HG02763 (cell line): Measurements from ENCODE around the gene PPP1R12B.
"Not testable (repeated sequence)": the region's sequence is repeated elsewhere in the genome, so short reads cannot be mapped to it uniquely, and the experiment has no call there.

Experiments
- ATAC-seq: cut with Tn5 transposase; IDR thresholded peaks from one replicate; pipeline ENCODE4 v1.9.1; 2021; ENCODE audit warnings: mild to moderate bottlenecking, moderate library complexity; ENCODE audit not compliant: unreplicated experiment

The PPP1R12B gene

DNA sequence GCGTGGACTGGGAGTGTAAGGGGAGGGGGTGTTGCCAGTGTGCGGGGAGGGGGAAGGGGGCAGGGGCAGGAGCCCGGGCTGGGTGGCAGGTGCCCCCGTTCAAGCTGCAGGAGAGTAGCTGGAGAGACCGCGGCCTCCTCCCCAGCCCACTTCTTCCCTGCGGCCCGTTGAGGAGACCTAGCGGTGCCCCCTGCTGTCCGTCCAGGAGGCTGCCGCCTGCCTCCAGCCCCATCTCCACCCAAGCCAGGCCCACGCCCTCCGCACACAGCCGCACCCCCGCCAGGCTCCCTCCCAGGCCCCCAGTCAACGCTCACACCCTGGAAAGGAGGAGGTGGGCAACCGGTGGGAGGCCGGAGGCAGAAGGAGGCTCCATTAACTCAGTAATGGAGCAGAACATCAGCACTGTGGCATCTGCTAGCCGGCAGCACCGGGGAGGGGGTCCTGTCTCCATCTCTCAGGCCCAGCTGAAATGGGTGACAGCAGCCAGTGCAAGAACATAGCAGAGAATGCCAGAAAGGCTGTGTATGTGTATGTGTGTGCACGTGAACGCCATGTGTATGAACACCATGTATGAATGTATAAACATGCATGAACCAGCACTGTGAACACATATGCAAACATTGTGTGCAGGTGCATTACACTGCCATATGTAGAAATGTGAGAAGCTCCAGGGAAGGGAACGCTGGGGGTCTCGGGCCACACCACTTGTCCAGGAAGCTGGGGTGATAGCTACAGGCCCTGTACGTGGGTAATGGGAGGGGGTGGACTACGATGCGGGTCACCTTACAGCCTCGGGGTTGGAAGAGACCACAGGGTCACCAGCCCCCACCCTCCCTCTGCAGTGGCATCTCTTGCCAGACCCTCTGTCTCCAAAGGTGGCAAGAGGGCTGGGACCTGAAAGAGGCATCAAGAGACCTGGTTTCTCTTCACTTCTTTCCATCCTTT lies 277.2 kb downstream of the PPP1R12B start:
- ATAC-seq, result peak; percentile 56

DNA sequence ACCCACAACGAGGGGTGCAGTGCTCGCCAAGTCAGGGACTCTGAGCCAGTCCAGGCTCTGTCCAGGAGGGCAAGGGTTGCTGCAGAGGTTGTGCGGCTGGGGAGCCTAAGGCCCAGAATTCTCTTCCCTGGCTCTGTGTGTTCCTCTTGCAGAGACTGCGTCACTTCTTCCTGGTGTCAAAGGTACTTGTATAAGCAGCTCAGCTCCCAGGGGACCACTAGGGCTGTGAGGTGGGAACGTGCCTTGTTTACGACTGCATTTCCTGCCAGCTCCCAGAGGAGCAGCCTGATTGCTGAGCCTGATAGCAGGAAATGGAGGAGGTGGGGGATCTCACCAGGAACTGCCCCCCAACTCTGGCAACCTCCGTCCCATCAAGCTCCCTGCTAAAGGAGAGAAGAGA lies 278.5 kb downstream of the PPP1R12B start:
- not testable (repeated sequence) for ATAC-seq

DNA sequence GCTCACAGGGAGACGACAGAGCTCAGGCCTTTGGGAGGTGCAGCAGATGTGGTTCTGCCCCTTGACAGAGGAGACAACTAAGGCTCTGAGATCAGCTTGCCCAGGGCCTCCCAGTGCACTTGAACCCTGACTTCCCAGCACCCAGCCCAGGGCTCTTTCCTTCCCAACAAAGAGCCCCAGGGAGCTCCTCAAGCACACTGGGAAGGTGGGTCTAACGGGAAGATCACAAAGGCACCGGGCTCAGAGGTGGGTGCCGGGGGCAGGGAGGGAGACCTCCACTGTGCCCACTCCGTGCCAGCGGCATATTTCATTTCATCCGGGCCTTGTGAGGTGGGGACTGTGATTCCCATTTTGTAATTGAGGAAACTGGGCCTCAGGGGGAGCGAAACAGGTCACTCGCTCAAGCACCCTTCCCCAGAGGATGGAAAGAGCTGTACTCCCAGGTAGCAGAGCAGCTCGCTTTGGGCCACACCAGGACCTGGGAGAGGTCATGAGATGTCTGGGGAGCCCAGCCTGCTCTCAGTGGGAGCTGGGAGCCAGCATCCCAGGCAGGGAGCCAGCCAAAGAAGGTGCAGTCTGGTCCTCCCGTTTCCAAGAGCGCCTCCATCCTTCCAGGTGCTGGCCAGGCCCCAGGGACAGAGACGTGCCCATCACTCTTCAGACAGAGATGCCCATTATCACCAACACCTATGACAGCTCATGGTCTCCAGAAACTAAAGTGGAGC lies 279.5 kb downstream of the PPP1R12B start:
- no peak for ATAC-seq

DNA sequence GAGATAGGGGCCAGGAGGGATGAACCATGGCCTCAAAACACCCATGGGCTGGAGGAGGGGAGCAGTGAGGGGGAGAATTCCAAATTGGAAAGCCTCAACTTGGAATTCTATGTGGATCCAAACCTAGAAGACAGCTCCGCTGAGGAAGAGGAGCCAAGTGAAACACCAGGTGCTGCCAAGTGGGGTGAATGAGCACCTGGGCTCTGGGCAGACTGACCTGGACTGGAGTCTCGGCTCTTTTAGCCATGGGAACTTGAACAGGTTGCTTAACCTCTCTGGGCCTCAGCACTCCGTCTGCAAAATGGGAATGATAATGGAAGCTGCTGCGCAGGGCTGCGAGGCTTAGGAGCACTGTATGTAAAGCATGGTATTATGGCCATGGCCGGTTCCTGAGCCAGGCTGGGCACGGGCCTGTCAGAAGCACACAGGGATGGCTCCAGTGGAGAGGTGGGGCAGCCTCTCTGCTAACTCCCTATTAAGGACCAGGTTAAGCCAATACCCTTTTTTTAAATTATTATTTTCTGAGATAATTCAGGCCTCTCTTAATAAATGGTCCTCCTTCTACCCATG lies 280.2 kb downstream of the PPP1R12B start:
- ATAC-seq, result no peak

DNA sequence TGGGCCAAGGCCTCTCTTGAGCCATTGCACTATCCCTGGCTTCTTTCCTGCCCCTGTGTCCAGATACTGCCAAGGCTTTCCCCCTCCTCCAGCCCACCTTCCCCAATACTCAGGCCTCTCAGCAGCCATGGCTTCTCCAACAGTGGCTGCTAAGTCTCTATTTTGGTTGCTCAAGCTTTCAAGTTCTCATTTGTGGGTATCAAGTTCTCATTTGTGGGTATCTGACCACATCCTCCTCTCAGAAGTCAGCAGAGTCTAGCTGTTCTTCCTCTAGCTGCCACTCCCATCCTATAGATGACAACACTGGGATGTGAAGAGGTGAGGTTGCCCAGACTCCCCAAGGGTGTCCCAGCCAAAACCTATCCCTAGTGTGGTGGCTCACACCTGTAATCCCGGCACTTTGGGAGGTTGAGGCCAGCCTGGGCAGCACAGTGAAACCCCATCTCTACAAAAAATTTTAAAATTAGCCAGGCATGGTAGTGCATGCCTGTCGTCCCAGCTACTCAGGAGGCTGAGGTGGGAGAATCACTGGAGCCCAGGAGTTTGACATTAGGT lies 280.8 kb downstream of the PPP1R12B start:
- ATAC-seq, result not testable (repeated sequence)

DNA sequence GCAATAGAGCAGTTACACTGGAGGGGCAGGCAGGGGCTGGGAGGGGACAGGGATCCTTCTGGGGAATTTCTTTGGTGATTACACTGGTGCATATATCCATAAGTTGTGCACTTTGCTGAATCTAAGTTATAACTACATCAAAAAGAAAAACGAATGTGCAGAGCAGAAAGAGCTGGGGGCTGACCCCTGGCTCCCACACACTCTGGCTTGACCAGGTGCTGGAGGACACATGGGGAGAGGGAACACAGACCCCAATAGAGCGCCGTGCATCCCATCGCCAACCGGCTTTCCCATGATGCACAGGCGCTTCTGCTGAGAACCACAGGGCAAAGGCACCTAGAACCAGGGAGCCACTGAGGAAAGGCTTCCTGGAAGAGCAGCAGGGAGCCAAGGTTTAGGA lies 281.6 kb downstream of the PPP1R12B start:
- ATAC-seq, result not testable (repeated sequence)

- no peak for ATAC-seq
Observed at GRCh38 chr1:202630541-202630940, 282.0 kb downstream of the PPP1R12B start.

DNA sequence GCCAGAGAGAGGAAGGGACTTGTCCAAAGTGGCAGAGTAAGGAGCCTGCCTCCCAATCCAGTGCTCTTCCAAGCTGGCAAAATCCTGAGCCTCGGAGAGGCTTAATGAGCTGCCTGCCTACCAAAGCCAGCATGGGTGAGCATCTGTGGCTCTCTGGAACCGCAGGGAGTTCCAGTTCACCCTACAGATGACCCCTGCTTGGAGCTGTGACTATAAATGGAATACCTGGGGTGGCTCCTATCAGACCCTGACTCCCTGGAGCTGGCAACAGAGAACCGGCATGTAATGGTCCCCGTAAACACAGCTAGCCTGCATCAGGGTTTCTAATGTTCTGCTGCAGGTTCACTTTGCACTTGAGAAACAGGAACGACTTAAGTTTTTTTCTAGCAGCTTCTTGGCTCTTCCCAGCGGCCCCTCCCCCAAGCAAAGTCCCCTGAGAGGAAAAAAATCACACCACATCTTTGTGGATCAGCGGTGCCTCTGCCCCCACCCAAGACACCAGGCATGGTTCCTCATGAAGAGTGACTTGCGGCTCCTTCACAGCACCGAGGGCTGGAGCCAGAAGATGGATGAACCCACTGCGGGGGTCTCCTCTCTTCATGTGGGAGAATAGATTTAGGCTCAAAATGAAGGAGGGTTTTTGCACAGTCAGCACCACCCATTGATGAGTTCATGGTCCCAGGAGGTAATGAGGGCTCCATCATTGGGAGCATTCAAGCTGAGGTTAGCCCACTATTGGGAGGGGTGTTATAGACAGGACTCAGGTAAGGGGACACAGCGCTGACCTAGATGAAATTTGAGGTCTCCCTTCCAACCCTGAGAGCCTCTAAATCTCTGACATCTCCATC lies 282.8 kb downstream of the PPP1R12B start:
- no peak for ATAC-seq

DNA sequence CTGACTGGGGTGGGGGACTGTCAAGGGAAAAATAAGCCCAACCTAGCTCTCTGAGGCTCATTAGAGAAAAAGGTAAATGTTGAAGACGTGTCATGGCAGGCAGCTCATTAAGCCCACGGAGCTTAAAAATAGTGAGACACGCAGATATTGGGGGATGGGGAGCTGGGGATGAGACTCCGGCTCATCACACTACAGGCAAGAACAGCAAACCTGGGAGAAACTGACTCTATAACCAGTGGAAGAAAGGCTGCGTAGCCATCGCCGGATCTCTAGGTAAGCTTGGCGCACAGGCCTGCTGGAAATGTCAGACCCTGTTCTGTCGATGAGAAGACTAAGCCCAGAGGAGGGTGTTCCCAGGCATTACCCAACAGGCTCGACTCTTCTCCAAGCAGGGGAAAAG lies 283.7 kb downstream of the PPP1R12B start:
- ATAC-seq, result no peak

DNA sequence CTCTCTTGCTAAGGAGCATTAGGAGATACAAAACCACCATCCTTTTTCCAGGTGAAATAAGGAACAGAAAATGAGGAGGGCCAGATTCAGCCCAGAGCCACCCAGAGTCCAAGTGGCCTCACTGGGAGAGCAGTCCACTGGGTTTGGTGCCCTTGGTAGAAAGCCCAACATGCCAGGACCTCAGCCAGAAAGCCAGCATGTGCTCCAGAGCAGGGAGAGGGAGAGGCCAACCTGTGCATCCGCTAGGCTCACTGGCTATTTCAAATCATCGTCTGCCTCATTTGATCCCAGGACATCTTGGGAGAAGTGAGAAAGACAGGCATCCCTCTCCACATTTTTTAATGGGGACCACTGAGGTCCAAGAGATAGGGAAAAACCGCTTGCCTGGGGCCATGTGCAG lies 287.7 kb downstream of the PPP1R12B start:
- ATAC-seq, result not testable (repeated sequence)

- not testable (repeated sequence) for ATAC-seq
Observed at GRCh38 chr1:202637321-202638018, 289.0 kb downstream of the PPP1R12B start.

- ATAC-seq, result no peak
Observed at GRCh38 chr1:202638019-202638700, 289.7 kb downstream of the PPP1R12B start.

DNA sequence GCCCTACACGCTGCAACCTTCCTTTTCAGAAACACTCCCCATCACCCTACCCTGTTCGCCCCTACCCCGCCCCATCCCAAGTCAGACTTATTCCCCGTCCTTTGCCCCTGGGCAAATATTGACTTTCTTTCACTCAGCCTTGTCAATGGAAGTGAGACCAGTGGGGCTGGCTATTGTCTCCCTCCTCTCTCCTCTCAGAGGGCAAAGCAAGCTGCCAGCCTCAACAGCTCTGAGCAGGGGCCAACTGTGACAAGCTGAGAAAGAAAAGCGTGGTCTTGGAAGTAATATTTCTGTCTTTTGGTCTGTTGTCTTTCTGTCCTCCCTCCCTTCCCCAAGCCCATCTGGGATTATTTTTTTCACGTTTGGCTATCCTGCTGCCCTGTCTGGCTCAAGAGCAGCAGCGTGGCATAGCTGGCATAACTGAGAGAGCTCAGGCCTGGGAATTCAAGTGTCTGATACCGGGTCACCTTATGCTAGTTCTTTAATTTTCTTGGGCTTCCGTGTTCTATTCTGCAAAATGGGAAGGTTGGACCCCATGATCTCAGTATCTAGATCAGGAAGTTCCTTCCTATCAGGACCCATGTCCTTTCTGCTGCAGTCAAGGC lies 290.3 kb downstream of the PPP1R12B start:
- ATAC-seq, result not testable (repeated sequence)

DNA sequence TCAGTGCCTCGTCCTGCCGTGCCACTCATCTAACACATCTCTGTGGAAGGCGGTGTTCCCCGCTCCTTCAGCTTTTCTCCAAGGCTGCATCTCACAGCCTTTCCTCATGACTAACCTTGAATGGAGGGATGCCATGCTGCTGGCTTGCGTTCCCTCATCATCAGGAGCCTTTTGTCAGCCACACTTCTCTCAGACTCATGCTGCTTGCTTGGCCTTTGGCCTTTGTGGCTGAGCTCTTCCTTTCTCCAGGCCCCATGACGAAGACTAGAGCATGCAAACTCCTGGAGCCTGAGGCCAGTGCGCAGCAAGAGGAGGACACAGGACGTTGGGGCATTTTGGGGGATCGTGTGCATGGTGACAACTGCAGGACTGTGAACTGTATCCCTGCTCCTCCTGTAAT lies 291.0 kb downstream of the PPP1R12B start:
- no peak for ATAC-seq

DNA sequence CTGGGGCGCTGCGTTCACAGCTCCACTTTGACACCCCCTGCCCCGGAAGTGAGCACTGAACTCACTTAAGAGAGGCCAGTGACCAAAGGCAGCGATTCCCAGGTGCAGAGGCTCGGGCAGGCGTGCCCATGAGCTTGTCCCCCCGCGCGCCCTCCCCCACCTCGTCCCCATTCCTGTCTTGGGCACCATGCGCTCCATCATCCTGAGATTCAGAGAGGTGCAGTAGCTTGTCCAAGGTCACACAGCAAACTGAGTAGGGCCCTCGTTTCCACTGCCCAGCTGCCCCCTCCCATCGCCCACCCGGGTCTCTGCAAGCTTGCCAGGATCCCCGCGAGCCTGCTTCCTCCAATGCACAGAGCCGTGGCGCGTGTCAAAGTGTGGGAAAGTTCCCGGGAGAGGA lies 293.7 kb downstream of the PPP1R12B start:
- no peak for ATAC-seq
